Measurements from ENCODE around the gene ZNF362. TPM values are rescaled to one million over a fixed set of nuclear protein-coding genes. Genes with fewer than 3 reads are reported as not detected.

The ZNF362 gene
- total and polyA plus RNA-seq, 7 donors = 6.5 to 20.9 (median 15.2) TPM

DNA sequence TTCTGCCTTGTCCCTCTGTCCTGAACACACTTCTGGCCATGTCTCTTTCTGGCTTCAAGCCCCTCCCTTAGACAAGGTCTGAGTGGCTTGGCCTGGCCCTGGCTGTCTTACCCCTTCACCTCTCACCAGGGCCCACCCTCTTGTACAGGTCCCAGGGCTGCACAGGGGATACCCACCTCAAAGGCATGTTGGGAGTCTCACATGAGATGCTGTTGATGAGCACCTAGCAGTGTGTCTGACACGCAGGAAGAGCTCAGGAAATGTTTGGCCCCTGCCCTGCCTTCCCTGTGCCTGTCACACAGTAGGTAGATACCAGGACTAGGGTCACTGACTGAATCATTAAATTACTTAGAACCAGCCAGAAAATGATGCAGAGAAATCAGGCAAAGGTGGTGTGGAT is 16.6 kb downstream of the ZNF362 start:
- intact Hi-C loops (cut with DNase I) = no loop called here
- Histone ChIP-seq H3K36me3 (ENCODE audit: insufficient read depth in 1 of 2, low read depth in 1 of 2) (peaks cover 0 to 33% of the 10 kb centered on the region in 2 donors), H3K4me1 (peaks cover 3% of the 10 kb centered on the region), H3K9me3 (no peaks in the 10 kb centered on the region), H3K27ac (no peak overlapping the region), H3K27me3 (ENCODE audit: insufficient read depth in 3 of 3, low read length in 2 of 3) (no peaks in the 10 kb centered on the region), H3K4me3 (no peak overlapping the region)
- no peak for DNase-seq
- ATAC-seq = no peak
- WGBS, 3 donors = 68 to 85% (median 73%) methylated on average over 1 of the region's 1 CpG
- TF ChIP-seq, protein P1, sequence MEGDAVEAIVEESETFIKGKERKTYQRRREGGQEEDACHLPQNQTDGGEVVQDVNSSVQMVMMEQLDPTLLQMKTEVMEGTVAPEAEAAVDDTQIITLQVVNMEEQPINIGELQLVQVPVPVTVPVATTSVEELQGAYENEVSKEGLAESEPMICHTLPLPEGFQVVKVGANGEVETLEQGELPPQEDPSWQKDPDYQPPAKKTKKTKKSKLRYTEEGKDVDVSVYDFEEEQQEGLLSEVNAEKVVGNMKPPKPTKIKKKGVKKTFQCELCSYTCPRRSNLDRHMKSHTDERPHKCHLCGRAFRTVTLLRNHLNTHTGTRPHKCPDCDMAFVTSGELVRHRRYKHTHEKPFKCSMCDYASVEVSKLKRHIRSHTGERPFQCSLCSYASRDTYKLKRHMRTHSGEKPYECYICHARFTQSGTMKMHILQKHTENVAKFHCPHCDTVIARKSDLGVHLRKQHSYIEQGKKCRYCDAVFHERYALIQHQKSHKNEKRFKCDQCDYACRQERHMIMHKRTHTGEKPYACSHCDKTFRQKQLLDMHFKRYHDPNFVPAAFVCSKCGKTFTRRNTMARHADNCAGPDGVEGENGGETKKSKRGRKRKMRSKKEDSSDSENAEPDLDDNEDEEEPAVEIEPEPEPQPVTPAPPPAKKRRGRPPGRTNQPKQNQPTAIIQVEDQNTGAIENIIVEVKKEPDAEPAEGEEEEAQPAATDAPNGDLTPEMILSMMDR (IDR thresholded peaks at IDR 0.05) = no peak

DNA sequence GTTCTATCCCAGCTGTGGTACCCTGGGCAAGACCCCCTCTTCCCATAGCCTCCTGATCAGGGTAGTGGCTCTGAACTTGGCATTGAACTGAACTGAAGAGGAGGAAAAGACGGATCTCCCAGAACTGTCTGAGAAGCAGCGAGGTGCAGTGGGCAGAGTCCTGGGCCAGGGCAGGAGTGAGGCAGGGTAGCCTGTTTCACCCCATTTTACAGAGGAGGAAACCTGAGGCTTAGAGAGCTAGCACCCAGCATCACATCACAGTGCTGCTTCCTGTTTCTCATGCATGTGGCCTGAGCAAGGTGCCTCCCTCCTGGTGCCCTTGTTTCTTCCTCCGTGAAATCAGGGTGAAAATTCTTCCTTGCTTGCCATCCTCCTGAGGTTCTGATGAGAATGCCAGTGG is 17.1 kb downstream of the ZNF362 start:
- Histone ChIP-seq H3K27ac (no peak overlapping the region), H3K36me3 (ENCODE audit: insufficient read depth in 1 of 2, low read depth in 1 of 2) (peaks cover 0 to 34% of the 10 kb centered on the region in 2 donors), H3K27me3 (ENCODE audit: insufficient read depth in 3 of 3, low read length in 2 of 3) (no peaks in the 10 kb centered on the region), H3K4me1 (peaks cover 3% of the 10 kb centered on the region), H3K9me3 (no peaks in the 10 kb centered on the region), H3K4me3 (no peak overlapping the region)
- DNase-seq (no peak), ATAC-seq (no peak)
- TF ChIP-seq, protein P1 (IDR thresholded peaks at IDR 0.05) = no peak
- intact Hi-C loops (cut with DNase I) = no loop called here
- WGBS, 3 donors = 89 to 95% (median 89%) methylated on average over 3 of the region's 3 CpGs

DNA sequence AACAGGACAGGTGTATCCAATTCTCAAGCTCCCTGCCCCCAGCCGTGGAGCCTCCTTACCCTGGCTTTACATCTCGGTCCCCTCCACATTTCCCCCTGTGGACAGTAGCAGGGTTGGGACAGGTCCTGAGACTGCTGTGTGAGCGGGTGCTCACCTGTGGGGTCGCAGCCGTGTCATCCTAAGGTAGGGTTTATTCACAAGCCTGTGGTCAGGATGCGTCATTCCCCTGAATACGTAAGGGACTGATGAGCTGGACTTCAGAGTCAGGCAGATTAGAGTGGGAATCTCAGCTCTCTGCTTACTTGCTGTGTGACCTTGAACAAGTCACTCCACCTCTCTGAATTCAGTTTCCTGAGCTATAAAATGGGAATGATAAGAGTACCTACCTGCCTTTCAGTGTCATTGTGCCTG is 17.7 kb downstream of the ZNF362 start:
- Histone ChIP-seq H3K4me3 (no peak overlapping the region), H3K27me3 (ENCODE audit: insufficient read depth in 3 of 3, low read length in 2 of 3) (no peaks in the 10 kb centered on the region), H3K36me3 (ENCODE audit: insufficient read depth in 1 of 2, low read depth in 1 of 2) (peaks cover 0 to 38% of the 10 kb centered on the region in 2 donors), H3K4me1 (peaks cover 3% of the 10 kb centered on the region), H3K9me3 (no peaks in the 10 kb centered on the region), H3K27ac (no peak overlapping the region)
- DNase-seq (no peak), ATAC-seq (no peak)
- TF ChIP-seq, protein P1 (IDR thresholded peaks at IDR 0.05) = no peak
- WGBS, 3 donors = 81 to 83% (median 82%) methylated on average over 7 of the region's 7 CpGs
- intact Hi-C loops (cut with DNase I) = no loop called here

DNA sequence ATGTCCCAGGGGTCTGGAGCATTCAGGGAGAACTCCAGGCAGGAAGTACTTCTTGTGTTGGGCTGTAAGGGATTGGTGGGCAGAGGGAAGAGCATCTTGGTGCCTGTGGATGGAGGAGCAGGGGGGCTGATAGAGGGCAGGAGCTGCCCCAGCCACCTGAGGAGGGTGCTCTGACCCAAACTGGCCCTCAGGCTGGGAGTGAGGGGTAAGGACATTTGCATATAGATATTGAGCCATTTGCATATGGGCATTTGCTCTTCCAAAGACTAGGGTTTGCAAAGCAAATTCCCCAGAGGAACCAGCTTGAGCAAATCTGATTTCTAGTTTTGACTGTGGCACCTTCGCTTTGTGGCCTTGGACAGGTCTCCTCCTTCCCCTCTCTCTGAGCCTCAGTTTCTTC is 18.2 kb downstream of the ZNF362 start:
- DNase-seq = no peak
- no peak overlapping the region for H3K4me3 ChIP-seq
- WGBS, 3 donors = 94 to 96% (median 94%) methylated on average over 1 of the region's 1 CpG
- H3K4me1 ChIP-seq = no peaks in the 10 kb centered on the region
- intact Hi-C loops (cut with DNase I) = no loop called here
- ATAC-seq = no peak
- TF ChIP-seq, protein P1 (IDR thresholded peaks at IDR 0.05) = no peak
- H3K27me3 ChIP-seq (ENCODE audit: insufficient read depth in 3 of 3, low read length in 2 of 3) = no peaks in the 10 kb centered on the region
- no peak overlapping the region for H3K27ac ChIP-seq
- peaks cover 0 to 43% of the 10 kb centered on the region in 2 donors for H3K36me3 ChIP-seq (ENCODE audit: insufficient read depth in 1 of 2, low read depth in 1 of 2)
- H3K9me3 ChIP-seq = no peaks in the 10 kb centered on the region

DNA sequence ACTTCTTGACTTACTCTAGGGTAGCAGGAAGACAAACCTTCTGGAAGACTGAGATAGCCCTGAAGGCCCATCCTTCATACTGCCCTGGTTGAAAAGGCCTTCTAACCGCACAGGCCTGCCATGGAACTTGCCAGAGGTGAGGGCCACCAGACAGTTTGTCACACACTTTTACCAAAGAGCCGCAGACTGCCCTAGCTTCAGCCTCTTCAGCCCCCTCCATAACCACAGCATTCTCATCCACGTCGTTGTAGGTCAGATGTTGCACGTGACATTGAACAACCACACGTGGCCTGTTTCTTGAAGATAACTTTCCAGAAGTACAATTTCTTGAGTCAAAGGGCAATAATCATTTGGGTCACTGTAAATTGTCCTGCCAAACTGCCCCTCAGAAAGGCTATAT is 18.9 kb downstream of the ZNF362 start:
- 84 to 86% (median 84%) methylated on average over 6 of the region's 6 CpGs for WGBS, 3 donors
- TF ChIP-seq, protein P1 (IDR thresholded peaks at IDR 0.05) = no peak
- intact Hi-C loops (cut with DNase I) = no loop called here
- Histone ChIP-seq H3K4me1 (no peaks in the 10 kb centered on the region), H3K27me3 (ENCODE audit: insufficient read depth in 3 of 3, low read length in 2 of 3) (no peaks in the 10 kb centered on the region), H3K36me3 (ENCODE audit: insufficient read depth in 1 of 2, low read depth in 1 of 2) (peaks cover 0 to 45% of the 10 kb centered on the region in 2 donors), H3K27ac (no peak overlapping the region), H3K9me3 (no peaks in the 10 kb centered on the region), H3K4me3 (no peak overlapping the region)
- ATAC-seq (no peak), DNase-seq (no peak)

All from psoas muscle (tissue), 8 donors.